ENCODE results near the gene ZNF727.
"Not testable (repeated sequence)": the region's sequence is repeated elsewhere in the genome, so short reads cannot be mapped to it uniquely, and the experiment has no call there.

Gene ZNF727

GRCh38 chr7:64045301-64046040 lies at the start of gene ZNF727:
Gene ZNF727, plus strand, starts transcription at chr7:64045434. Its CDS starts 188 bp downstream, at chr7:64045622.
- no peak for DNase-seq (ENCODE audit: low read depth, low spot score)

DNA sequence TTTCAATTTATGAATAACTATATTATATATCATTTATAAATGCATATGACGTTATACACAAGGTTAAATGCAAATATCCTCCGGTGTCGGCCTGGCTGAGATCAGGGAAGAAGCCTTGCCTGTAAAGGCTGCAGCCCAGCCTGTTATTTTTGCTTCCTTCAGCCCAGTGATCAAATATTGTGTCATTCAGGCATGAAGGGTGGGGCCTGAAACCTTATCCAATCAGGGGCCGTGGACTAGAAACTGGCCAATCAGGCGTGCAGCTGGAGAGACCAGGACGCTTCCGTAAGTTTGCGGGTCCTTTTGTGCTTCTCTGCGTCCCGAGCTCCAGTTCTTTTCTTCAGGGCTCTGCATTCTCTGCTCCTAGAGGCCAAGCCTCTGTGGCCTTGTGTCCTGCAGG lies 46.7 kb upstream of the ZNF727 start, which contains the start of gene ZNF722:
Gene ZNF722 (plus strand): TSS at position 301 of the 400 bp plus-strand sequence. CDS start 113 bp downstream, outside the sequence.
- DNase-seq (ENCODE audit: low read depth, low spot score): no peak

- not testable (repeated sequence) for DNase-seq (ENCODE audit: low read depth, low spot score)
Observed at GRCh38 chr7:64015496-64015895, 29.7 kb upstream of the ZNF727 start.

- no peak for DNase-seq (ENCODE audit: low read depth, low spot score)
Observed at GRCh38 chr7:64035388-64035787, 9.8 kb upstream of the ZNF727 start.

GRCh38 chr7:64037095-64037494 lies 8.1 kb upstream of the ZNF727 start:
- no peak for DNase-seq (ENCODE audit: low read depth, low spot score)

GRCh38 chr7:64046041-64046389 lies 781 bp downstream of the ZNF727 start:
- no peak for DNase-seq (ENCODE audit: low read depth, low spot score)

GRCh38 chr7:64077837-64078698 lies 32.8 kb downstream of the ZNF727 start:
- DNase-seq (ENCODE audit: low read depth, low spot score): not testable (repeated sequence)

DNA sequence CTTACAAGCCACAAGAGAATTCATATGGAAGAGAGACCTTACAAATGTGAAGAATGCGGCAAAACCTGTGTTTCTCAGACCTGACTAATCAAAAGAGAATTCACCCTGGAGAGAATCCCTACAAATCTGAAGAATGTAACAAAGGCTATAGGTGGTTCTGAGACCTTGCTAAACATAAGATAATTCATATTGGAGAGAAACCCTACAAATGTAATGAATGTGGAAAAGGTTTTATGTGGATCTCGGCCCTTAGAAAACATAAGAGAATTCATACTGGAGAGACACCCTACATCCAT lies 33.4 kb downstream of the ZNF727 start:
- DNase-seq (ENCODE audit: low read depth, low spot score): no peak

DNA sequence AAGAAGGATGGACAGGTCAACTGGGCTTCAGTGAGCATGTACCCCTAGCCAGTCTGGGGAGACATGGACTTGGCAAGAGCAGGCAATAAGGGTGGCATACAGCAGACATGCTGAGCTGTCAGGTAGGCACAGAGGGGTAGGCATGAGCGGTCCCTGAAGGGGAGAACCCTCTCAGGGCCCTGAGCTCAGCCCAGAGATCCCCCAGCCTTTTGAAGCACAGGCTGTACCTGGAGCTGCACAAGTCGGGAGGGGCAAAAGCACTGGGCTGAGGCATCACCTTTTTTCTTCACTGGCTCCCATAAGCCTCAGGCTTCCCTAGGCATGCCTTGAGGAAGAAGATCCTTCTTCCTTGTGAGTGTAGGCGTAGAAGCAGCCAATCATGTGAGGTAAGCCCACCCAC lies 42.3 kb downstream of the ZNF727 start:
- DNase-seq (ENCODE audit: low read depth, low spot score): no peak

DNA sequence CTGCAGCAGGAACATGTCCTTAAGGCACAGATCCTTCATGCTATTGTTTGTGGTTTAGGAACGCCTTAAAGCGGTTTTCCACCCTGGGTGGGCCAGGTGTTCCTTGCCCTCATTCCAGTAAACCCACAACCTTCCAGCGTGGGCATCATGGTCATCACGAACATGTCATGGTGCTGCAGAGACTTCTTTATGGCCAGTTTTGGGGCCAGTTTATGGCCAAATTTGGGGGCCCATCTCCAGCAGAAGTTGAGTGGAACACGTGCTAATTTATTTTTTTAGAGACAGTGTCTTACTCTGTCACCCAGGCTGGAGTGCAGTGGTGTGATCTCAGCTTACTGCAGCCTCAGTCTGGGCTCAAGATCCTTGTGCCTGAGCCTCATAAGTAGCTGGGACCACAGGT lies 43.6 kb downstream of the ZNF727 start:
- not testable (repeated sequence) for DNase-seq (ENCODE audit: low read depth, low spot score)

Measured in activated CD4-positive, CD25-positive, alpha-beta regulatory T cell treated with anti-CD3 and anti-CD28 coated beads, Interleukin-2, amount 50 U/mL, for 16 hours (primary cell).